Left ventricle myocardium inferior (tissue), 1 donor: Measurements from ENCODE around the gene NBAS. TPM values are rescaled to one million over a fixed set of nuclear protein-coding genes. Genes with fewer than 3 reads are reported as not detected.

ENCODE experiments used
- DNase-seq: peaks from one replicate; pipeline ENCODE4 v3.0.0-alpha.2; 2020
- H3K27ac ChIP-seq: fragments of 200-600 bp; replicated peaks from 2 replicates; pipeline ENCODE4 v1.8.0; 2021
- H3K27me3 ChIP-seq: fragments of 200-600 bp; 2 replicates; pipeline ENCODE4 v1.8.0; 2021; ENCODE audit warnings: low read depth
- H3K36me3 ChIP-seq: fragments of 200-600 bp; 2 replicates; pipeline ENCODE4 v1.8.0; 2021
- H3K4me1 ChIP-seq: fragments of 200-600 bp; 2 replicates; pipeline ENCODE4 v1.8.0; 2021
- H3K4me3 ChIP-seq: fragments of 200-600 bp; 2 replicates; pipeline ENCODE4 v1.8.0; 2021; ENCODE audit warnings: mild to moderate bottlenecking, moderate library complexity
- H3K9me3 ChIP-seq: fragments of 200-600 bp; replicated peaks from 2 replicates; pipeline ENCODE4 v1.8.0; 2021
- CTCF ChIP-seq: fragments of 200-600 bp; IDR thresholded peaks from 2 replicates; pipeline ENCODE4 v1.8.0; 2021; ENCODE audit warnings: antibody characterized with exemption, mild to moderate bottlenecking, borderline replicate concordance
- intact Hi-C: fragments of 100-400 bp; cut with micrococcal nuclease; formaldehyde crosslinking; loops from one replicate; pipeline ENCODE4 v1.11.0; 2022
- total RNA-seq: library from RNA; stranded (reverse); fragmentation: NEBNext Ultra II Directional; extraction: Animal tissue kit (Norgen Biotek cat#: 25700); gene quantifications from one replicate; pipeline ENCODE4 v1.2.1, GENCODE V29; 2021
- donor health status: DM: no; HTN: yes; CAD: no; lungs with severe emphysema.

The NBAS gene
- total RNA-seq, 1 donor from 2014 or later: 50.6 TPM

GRCh38 chr2:15187702-15188101 is 373.4 kb downstream of the NBAS start:
- peaks cover 47% of the 10 kb centered on the region for H3K36me3 ChIP-seq
- DNase-seq: no peak
- no peak for TF ChIP-seq CTCF
- no peaks in the 10 kb centered on the region for H3K27me3 ChIP-seq
- no peak overlapping the region for H3K4me3 ChIP-seq
- intact Hi-C loops: no loop called here
- H3K9me3 ChIP-seq: no peaks in the 10 kb centered on the region
- no peaks in the 10 kb centered on the region for H3K4me1 ChIP-seq
- no peak overlapping the region for H3K27ac ChIP-seq

- Histone ChIP-seq H3K36me3 (peaks cover 47% of the 10 kb centered on the region), H3K27ac (no peak overlapping the region), H3K4me3 (no peak overlapping the region), H3K4me1 (no peaks in the 10 kb centered on the region), H3K9me3 (no peaks in the 10 kb centered on the region), H3K27me3 (no peaks in the 10 kb centered on the region)
- no peak for TF ChIP-seq CTCF
- intact Hi-C loops: no loop called here
- DNase-seq: no peak
These were observed 375.0 kb downstream of the NBAS start for GRCh38 chr2:15186118-15186517.

GRCh38 chr2:15184491-15184890 is 376.6 kb downstream of the NBAS start:
- H3K4me3 ChIP-seq: no peak overlapping the region
- peaks cover 39% of the 10 kb centered on the region for H3K36me3 ChIP-seq
- H3K4me1 ChIP-seq: no peaks in the 10 kb centered on the region
- intact Hi-C loops: no loop called here
- no peak for TF ChIP-seq CTCF
- H3K27ac ChIP-seq: no peak overlapping the region
- H3K27me3 ChIP-seq: no peaks in the 10 kb centered on the region
- no peaks in the 10 kb centered on the region for H3K9me3 ChIP-seq
- no peak for DNase-seq

- no peaks in the 10 kb centered on the region for H3K9me3 ChIP-seq
- no peak overlapping the region for H3K27ac ChIP-seq
- intact Hi-C loops: no loop called here
- H3K27me3 ChIP-seq: no peaks in the 10 kb centered on the region
- H3K4me1 ChIP-seq: no peaks in the 10 kb centered on the region
- no peak for DNase-seq
- no peak for TF ChIP-seq CTCF
- H3K36me3 ChIP-seq: peaks cover 42% of the 10 kb centered on the region
- no peak overlapping the region for H3K4me3 ChIP-seq
These were observed 378.9 kb downstream of the NBAS start for GRCh38 chr2:15182275-15182674.

- Histone ChIP-seq H3K36me3 (peaks cover 37% of the 10 kb centered on the region), H3K27me3 (no peaks in the 10 kb centered on the region), H3K4me1 (no peaks in the 10 kb centered on the region), H3K4me3 (no peak overlapping the region), H3K9me3 (no peaks in the 10 kb centered on the region), H3K27ac (no peak overlapping the region)
- no peak for TF ChIP-seq CTCF
- intact Hi-C loops: no loop called here
- DNase-seq: no peak
These were observed 379.9 kb downstream of the NBAS start for GRCh38 chr2:15181092-15181745.
